SJSA1 (cell line): ENCODE measurements around the gene GRIK3. TPM values are rescaled to one million over a fixed set of nuclear protein-coding genes. Genes with fewer than 3 reads are reported as not detected.

Experiments used
- DNase-seq, 2 experiments: peaks; one replicate each; pipeline ENCODE4 v3.0.0-alpha.2; 2015 to 2020; ENCODE audit warnings: low spot score in 2 of 2, low read depth in 1 of 2
- H3K27ac ChIP-seq: fragments of 250-450 bp; sonication (Bioruptor Pico); 2 replicates; pipeline ENCODE4 v1.5.1; 2020; ENCODE audit warnings: mild to moderate bottlenecking, moderate library complexity
- H3K27me3 ChIP-seq: fragments of 250-450 bp; sonication (Bioruptor Pico); replicated peaks from 2 replicates; pipeline ENCODE4 v1.5.1; 2020; ENCODE audit warnings: mild to moderate bottlenecking, moderate library complexity
- H3K36me3 ChIP-seq: fragments of 250-450 bp; sonication (Bioruptor Pico); 2 replicates; pipeline ENCODE4 v1.5.1; 2020; ENCODE audit warnings: mild to moderate bottlenecking
- H3K4me1 ChIP-seq: fragments of 250-450 bp; sonication (Bioruptor Pico); replicated peaks from 2 replicates; pipeline ENCODE4 v1.6.1; 2021; ENCODE audit warnings: mild to moderate bottlenecking
- H3K4me3 ChIP-seq: fragments of 250-450 bp; sonication (Bioruptor Pico); 2 replicates; pipeline ENCODE4 v1.5.1; 2020; ENCODE audit warnings: mild to moderate bottlenecking
- H3K9me3 ChIP-seq: fragments of 250-450 bp; sonication (Bioruptor Pico); replicated peaks from 2 replicates; pipeline ENCODE4 v1.5.1; 2020; ENCODE audit warnings: mild to moderate bottlenecking
- total RNA-seq: library from RNA; depleted of rRNA; stranded (reverse); fragments of >200 nt; shearing (Covaris generic); gene quantifications from 2 replicates; pipeline ENCODE4 v1.2.3, GENCODE V29; 2014

Gene GRIK3
- total RNA-seq, 1 experiment from 2014 or later, result not detected

GRCh38 chr1:36882536-36883285 is 151.6 kb downstream of the GRIK3 start:
- no peak overlapping the region for H3K4me3 ChIP-seq
- no peaks in the 10 kb centered on the region for H3K9me3 ChIP-seq
- H3K4me1 ChIP-seq, result no peaks in the 10 kb centered on the region
- no peaks in the 10 kb centered on the region for H3K27me3 ChIP-seq
- no peaks in the 10 kb centered on the region for H3K36me3 ChIP-seq
- no peak overlapping the region for H3K27ac ChIP-seq
- DNase-seq, result peak in 1 of 2 experiments; percentile 17

GRCh38 chr1:36881541-36881940 is 152.8 kb downstream of the GRIK3 start:
- Histone ChIP-seq H3K4me3 (no peak overlapping the region), H3K4me1 (no peaks in the 10 kb centered on the region), H3K9me3 (no peaks in the 10 kb centered on the region), H3K27ac (no peak overlapping the region), H3K36me3 (no peaks in the 10 kb centered on the region), H3K27me3 (no peaks in the 10 kb centered on the region)
- DNase-seq, result peak in 1 of 2 experiments; percentile 19

- Histone ChIP-seq H3K4me1 (no peaks in the 10 kb centered on the region), H3K27ac (no peak overlapping the region), H3K4me3 (no peak overlapping the region), H3K9me3 (no peaks in the 10 kb centered on the region), H3K27me3 (no peaks in the 10 kb centered on the region), H3K36me3 (no peaks in the 10 kb centered on the region)
- peak in 1 of 2 experiments; percentile 14 for DNase-seq
These were observed 153.3 kb downstream of the GRIK3 start for GRCh38 chr1:36881068-36881405.

DNA sequence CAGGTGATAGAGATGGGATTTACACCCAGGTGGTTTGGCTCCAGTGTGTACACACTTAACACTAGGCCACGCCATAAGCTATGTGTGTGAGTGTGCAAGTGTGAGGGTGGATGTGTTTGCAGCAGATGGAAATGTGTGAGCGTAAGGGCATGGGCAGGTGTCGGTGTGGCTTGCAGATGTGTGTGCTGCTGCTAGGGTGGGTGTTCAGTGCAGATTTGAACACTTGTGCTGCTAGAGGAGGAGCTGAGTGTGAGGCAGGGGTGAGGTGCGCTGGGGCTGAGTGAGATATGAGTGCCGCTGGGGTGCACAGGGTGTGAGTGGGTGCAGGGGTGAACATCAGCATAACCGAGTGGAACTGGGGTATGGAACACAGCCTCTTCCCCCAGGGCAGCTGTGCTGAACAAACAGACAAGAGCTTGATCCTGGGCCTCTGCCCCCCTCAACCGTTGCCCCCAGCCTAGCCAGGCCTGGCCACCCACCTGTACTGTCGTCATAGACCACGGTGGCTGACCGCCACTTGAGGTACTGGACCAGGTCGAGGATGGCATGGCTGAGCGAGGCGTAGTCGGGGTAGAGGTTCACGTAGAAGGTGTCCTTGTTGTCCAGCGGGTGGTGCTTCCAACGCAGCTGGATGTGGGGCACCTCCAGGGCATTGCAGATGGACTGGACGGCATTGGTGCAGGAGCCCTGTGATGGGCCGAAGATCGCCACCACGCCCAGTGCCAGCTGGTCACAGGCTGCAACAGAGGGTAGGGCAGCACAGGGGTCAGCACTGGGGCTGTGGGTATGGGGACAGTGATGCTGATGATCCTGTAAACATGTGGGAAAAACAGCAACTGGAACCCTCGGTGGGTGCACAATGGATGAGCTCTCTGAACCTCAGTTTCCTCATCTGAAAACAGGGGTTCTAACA is 153.9 kb downstream of the GRIK3 start:
- Histone ChIP-seq H3K4me3 (no peak overlapping the region), H3K27me3 (no peaks in the 10 kb centered on the region), H3K4me1 (no peaks in the 10 kb centered on the region), H3K36me3 (no peaks in the 10 kb centered on the region), H3K27ac (no peak overlapping the region), H3K9me3 (no peaks in the 10 kb centered on the region)
- peak in 1 of 2 experiments; percentile 38 for DNase-seq

GRCh38 chr1:36879613-36880012 is 154.7 kb downstream of the GRIK3 start:
- Histone ChIP-seq H3K27ac (no peak overlapping the region), H3K27me3 (no peaks in the 10 kb centered on the region), H3K4me1 (no peaks in the 10 kb centered on the region), H3K36me3 (no peaks in the 10 kb centered on the region), H3K4me3 (no peak overlapping the region), H3K9me3 (no peaks in the 10 kb centered on the region)
- DNase-seq, result peak in 1 of 2 experiments; percentile 30

DNA sequence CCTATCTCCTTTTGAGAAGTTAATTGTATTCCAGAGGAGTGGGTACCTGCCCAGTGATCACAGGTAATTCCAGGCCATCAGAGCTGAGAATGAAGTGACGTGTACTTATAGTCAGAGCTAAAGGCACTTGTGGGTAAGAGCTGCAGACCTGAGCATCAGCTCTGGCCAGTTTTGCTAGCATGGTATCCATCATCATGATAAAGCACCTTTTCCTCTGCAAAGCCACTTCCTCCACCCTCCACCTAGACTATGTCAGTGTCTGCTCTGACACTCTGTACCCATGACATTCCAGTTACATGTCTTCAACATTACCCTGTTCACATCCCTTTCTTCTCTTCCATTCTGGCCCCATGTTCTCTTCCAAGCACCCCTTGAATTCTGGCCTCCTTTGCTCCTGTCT is 157.3 kb downstream of the GRIK3 start:
- Histone ChIP-seq H3K27me3 (no peaks in the 10 kb centered on the region), H3K9me3 (no peaks in the 10 kb centered on the region), H3K4me3 (no peak overlapping the region), H3K4me1 (no peaks in the 10 kb centered on the region), H3K27ac (no peak overlapping the region), H3K36me3 (no peaks in the 10 kb centered on the region)
- peak in 1 of 2 experiments; percentile 14 for DNase-seq

DNA sequence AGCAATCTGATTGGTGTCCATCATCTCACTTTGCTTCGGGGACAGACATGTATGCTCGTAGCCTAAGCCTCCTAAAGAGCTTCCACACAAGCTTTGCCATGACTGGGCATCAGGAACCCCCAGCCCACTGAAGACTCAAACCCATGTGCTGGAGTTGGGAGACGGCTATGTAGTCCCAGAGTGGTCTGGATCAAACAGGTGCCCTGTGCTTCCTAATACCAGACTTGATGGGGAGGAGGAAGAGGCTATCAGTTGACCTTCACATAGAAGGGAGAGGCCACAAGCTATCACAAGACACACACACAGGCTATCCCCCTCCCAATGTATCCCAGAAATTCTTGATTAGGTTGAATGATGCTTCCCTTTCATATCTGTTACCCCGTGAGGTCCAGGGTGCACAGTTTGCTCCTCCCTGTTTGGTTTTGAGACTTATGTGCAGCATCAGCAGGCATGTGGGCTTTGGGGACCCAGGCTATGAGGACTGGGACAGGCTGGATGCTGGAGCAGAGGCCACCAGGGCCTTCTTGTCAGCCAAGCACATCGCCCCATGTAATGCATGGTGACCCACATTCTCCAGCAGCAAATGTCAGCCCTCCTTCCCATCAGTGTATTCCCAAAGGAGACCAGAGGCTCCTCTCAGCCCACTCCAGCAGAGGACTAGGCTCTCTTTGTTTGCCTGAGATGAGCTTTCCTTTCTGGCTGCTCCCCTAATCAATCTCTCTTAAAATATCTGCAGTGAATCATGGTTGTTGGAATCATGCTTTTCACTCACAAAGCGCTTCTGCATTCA is 159.8 kb downstream of the GRIK3 start:
- Histone ChIP-seq H3K36me3 (no peaks in the 10 kb centered on the region), H3K4me3 (no peak overlapping the region), H3K4me1 (no peaks in the 10 kb centered on the region), H3K27ac (no peak overlapping the region), H3K27me3 (no peaks in the 10 kb centered on the region), H3K9me3 (no peaks in the 10 kb centered on the region)
- no peak for DNase-seq

- Histone ChIP-seq H3K27ac (no peak overlapping the region), H3K4me3 (no peak overlapping the region), H3K27me3 (no peaks in the 10 kb centered on the region), H3K4me1 (no peaks in the 10 kb centered on the region), H3K9me3 (no peaks in the 10 kb centered on the region), H3K36me3 (no peaks in the 10 kb centered on the region)
- no peak for DNase-seq
These were observed 161.5 kb downstream of the GRIK3 start for GRCh38 chr1:36872858-36873257.

DNA sequence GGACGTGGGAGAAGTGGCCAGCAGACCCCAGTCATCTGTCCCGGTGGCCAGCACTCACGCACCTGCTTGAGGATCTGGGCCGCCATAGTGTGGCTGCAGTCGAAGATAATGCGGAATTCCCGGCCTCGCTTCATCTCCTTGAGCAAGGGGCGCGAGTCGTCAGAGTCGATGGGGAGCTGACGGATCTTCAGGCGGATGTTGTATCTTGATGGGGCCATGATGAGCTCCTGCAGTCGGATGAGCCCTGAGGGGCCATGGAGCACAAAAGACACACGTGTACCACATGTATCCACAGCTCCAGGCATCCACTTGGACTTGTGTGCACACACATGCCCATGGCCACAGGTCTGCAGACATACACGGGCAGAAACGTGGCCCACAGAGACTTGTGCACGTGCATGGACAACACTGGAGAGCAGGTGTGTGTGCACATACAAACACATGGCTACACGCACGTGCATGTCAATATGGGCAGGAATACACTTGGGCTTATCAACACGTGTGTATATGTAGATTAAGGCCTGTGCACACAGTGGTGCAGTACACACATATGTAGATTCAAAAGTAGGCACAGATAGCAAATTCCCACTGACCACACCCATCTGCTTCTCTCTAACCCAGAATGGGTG is 162.1 kb downstream of the GRIK3 start:
- no peaks in the 10 kb centered on the region for H3K9me3 ChIP-seq
- DNase-seq, result no peak
- H3K4me1 ChIP-seq, result no peaks in the 10 kb centered on the region
- no peak overlapping the region for H3K4me3 ChIP-seq
- H3K36me3 ChIP-seq, result no peaks in the 10 kb centered on the region
- no peak overlapping the region for H3K27ac ChIP-seq
- no peaks in the 10 kb centered on the region for H3K27me3 ChIP-seq

GRCh38 chr1:36871146-36871971 is 163.0 kb downstream of the GRIK3 start:
- Histone ChIP-seq H3K36me3 (no peaks in the 10 kb centered on the region), H3K4me1 (no peaks in the 10 kb centered on the region), H3K27me3 (no peaks in the 10 kb centered on the region), H3K4me3 (no peak overlapping the region), H3K9me3 (no peaks in the 10 kb centered on the region), H3K27ac (no peak overlapping the region)
- DNase-seq, result no peak

DNA sequence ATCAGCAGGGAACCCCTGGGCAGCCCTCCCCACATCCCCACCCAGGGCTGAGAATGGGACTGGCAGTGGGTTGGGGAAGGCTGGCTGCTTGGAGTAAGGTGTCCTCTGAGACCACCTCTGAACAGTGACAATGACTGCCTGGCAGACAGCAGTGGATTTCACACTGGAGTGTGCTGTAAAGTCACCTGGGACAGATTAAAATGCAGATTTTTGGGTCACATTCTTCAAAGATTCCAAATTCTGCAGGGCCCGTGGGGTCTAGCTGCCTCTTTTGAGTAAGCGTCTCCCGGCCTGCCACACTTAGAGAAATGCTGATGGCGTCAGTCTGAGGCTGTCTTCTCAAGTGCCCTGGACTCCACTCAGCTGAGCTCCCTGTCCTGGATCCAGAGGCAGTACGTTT is 164.5 kb downstream of the GRIK3 start:
- H3K4me3 ChIP-seq, result no peak overlapping the region
- H3K4me1 ChIP-seq, result no peaks in the 10 kb centered on the region
- H3K27ac ChIP-seq, result no peak overlapping the region
- H3K9me3 ChIP-seq, result no peaks in the 10 kb centered on the region
- no peak for DNase-seq
- no peaks in the 10 kb centered on the region for H3K36me3 ChIP-seq
- no peaks in the 10 kb centered on the region for H3K27me3 ChIP-seq

- no peak overlapping the region for H3K27ac ChIP-seq
- no peaks in the 10 kb centered on the region for H3K9me3 ChIP-seq
- no peak for DNase-seq
- no peak overlapping the region for H3K4me3 ChIP-seq
- no peaks in the 10 kb centered on the region for H3K36me3 ChIP-seq
- no peaks in the 10 kb centered on the region for H3K27me3 ChIP-seq
- H3K4me1 ChIP-seq, result no peaks in the 10 kb centered on the region
These were observed 165.3 kb downstream of the GRIK3 start for GRCh38 chr1:36869054-36869453.

- no peak overlapping the region for H3K4me3 ChIP-seq
- no peaks in the 10 kb centered on the region for H3K4me1 ChIP-seq
- H3K36me3 ChIP-seq, result no peaks in the 10 kb centered on the region
- H3K27me3 ChIP-seq, result no peaks in the 10 kb centered on the region
- no peaks in the 10 kb centered on the region for H3K9me3 ChIP-seq
- no peak overlapping the region for H3K27ac ChIP-seq
- DNase-seq, result no peak
These were observed 166.7 kb downstream of the GRIK3 start for GRCh38 chr1:36867575-36867974.
